Neural cell (in vitro differentiated cells): Measurements from ENCODE around the gene AFMID. TPM values are rescaled to one million over a fixed set of nuclear protein-coding genes. Genes with fewer than 3 reads are reported as not detected.

Source experiments
- H2AFZ ChIP-seq: fragments of 200-600, 300-800 bp; sonication (generic), shearing (Covaris generic); 2 replicates; pipeline ENCODE4 v1.6.0; 2014; ENCODE audit warnings: low read depth, mild to moderate bottlenecking, antibody characterized with exemption, low read length, moderate library complexity
- H3F3A ChIP-seq: fragments of 200-600 bp; shearing (Covaris generic); 2 replicates; pipeline ENCODE4 v1.6.1; 2016; ENCODE audit warnings: mild to moderate bottlenecking, moderate library complexity, mixed read lengths, antibody characterized with exemption, low read length; ENCODE audit not compliant: insufficient read depth, poor library complexity, severe bottlenecking
- H3K27ac ChIP-seq: fragments of 200-600, 300-800 bp; sonication (generic), shearing (Covaris generic); 2 replicates; pipeline ENCODE4 v1.5.1; 2014; ENCODE audit warnings: mild to moderate bottlenecking, low read length, moderate library complexity
- H3K27me3 ChIP-seq: fragments of 300-800, 200-600 bp; sonication (generic), shearing (Covaris generic); 2 replicates; pipeline ENCODE4 v1.6.0; 2014; ENCODE audit warnings: mild to moderate bottlenecking, low read depth, low read length, moderate library complexity; ENCODE audit not compliant: insufficient read depth
- H3K36me3 ChIP-seq: fragments of 300-800, 200-600 bp; sonication (generic), shearing (Covaris generic); 2 replicates; pipeline ENCODE4 v1.5.1; 2014; ENCODE audit warnings: mild to moderate bottlenecking, antibody characterized with exemption, low read length, moderate library complexity; ENCODE audit not compliant: insufficient read depth
- H3K4me2 ChIP-seq: fragments of 300-800, 200-600 bp; sonication (generic), shearing (Covaris generic); 2 replicates; pipeline ENCODE4 v1.6.0; 2014; ENCODE audit warnings: mild to moderate bottlenecking, low read length
- H3K4me3 ChIP-seq: fragments of 300-800, 200-600 bp; sonication (generic), shearing (Covaris generic); 2 replicates; pipeline ENCODE4 v1.5.1; 2014; ENCODE audit warnings: mild to moderate bottlenecking, low read length, moderate library complexity
- H3K79me2 ChIP-seq: fragments of 200-600 bp; shearing (Covaris generic); replicated peaks from 2 replicates; pipeline ENCODE4 v1.6.0; 2014; ENCODE audit warnings: mild to moderate bottlenecking, low read length, moderate library complexity; ENCODE audit not compliant: insufficient read depth
- H3K9ac ChIP-seq: fragments of 300-800, 200-600 bp; sonication (generic), shearing (Covaris generic); 2 replicates; pipeline ENCODE4 v1.6.1; 2016; ENCODE audit warnings: mild to moderate bottlenecking, low read length, mixed read lengths
- H3K9me2 ChIP-seq: fragments of 200-600 bp; shearing (Covaris generic); 2 replicates; pipeline ENCODE4 v1.6.1; 2016; ENCODE audit warnings: mild to moderate bottlenecking, low read length, mixed read lengths; ENCODE audit not compliant: insufficient read depth
- H3K9me3 ChIP-seq: fragments of 200-600, 300-800 bp; sonication (generic), shearing (Covaris generic); 2 replicates; pipeline ENCODE4 v1.6.1; 2016; ENCODE audit warnings: mild to moderate bottlenecking, mixed run types, low read length, moderate library complexity, mixed read lengths
- H4K20me1 ChIP-seq: fragments of 200-600 bp; shearing (Covaris generic); 2 replicates; pipeline ENCODE4 v1.6.1; 2016; ENCODE audit warnings: mild to moderate bottlenecking, mixed run types; ENCODE audit not compliant: insufficient read depth
- EP300 ChIP-seq: fragments of 450-650 bp; conservative IDR thresholded peaks from 2 replicates; pipeline ENCODE4 v1.6.1; 2014; ENCODE audit warnings: antibody characterized with exemption, mild to moderate bottlenecking, moderate library complexity; ENCODE audit not compliant: poor library complexity, severe bottlenecking
- EZH2 ChIP-seq: fragments of 200-600, 300-800 bp; shearing (Covaris generic), sonication (generic); IDR thresholded peaks from 2 replicates; pipeline ENCODE4 v1.6.1; 2014; ENCODE audit warnings: antibody characterized with exemption, low read length, borderline replicate concordance, mild to moderate bottlenecking; ENCODE audit not compliant: insufficient read depth, poor library complexity, severe bottlenecking
- MXI1 ChIP-seq: fragments of 450-650 bp; conservative IDR thresholded peaks from 2 replicates; pipeline ENCODE4 v1.6.1; 2014; ENCODE audit warnings: antibody characterized with exemption, mild to moderate bottlenecking; ENCODE audit not compliant: poor library complexity, severe bottlenecking
- POLR2AphosphoS5 ChIP-seq: IDR thresholded peaks from 2 replicates; pipeline ENCODE4 v1.6.1; 2012
- RAD21 ChIP-seq: fragments of 450-650 bp; conservative IDR thresholded peaks from 2 replicates; pipeline ENCODE4 v1.6.1; 2014; ENCODE audit warnings: antibody characterized with exemption, mild to moderate bottlenecking, moderate library complexity
- SMC3 ChIP-seq: fragments of 450-650 bp; conservative IDR thresholded peaks from 2 replicates; pipeline ENCODE4 v1.6.1; 2014; ENCODE audit warnings: antibody characterized with exemption, mild to moderate bottlenecking, moderate library complexity; ENCODE audit not compliant: poor library complexity
- TAF1 ChIP-seq: IDR thresholded peaks from 2 replicates; pipeline ENCODE4 v1.6.1; 2012; ENCODE audit warnings: low read depth
- polyA plus RNA-seq: library from polyadenylated mRNA; depleted of rRNA; stranded (reverse); fragments of >200 nt; gene quantifications from 2 replicates; pipeline ENCODE4 v1.2.3, GENCODE V29; 2014
- TF ChIP-seq, protein P1 (sequence below): fragments of 450-650 bp; IDR thresholded peaks from 2 replicates; pipeline ENCODE4 v1.5.1; 2014; ENCODE audit warnings: antibody characterized with exemption, mild to moderate bottlenecking, moderate library complexity; ENCODE audit not compliant: poor library complexity, severe bottlenecking
- TF ChIP-seq, protein P2 (sequence below): IDR thresholded peaks from 2 replicates; pipeline ENCODE4 v1.6.1; 2012; ENCODE audit warnings: borderline replicate concordance

AFMID gene
- polyA plus RNA-seq, 1 donor from 2014 or later = 15.8 TPM

DNA sequence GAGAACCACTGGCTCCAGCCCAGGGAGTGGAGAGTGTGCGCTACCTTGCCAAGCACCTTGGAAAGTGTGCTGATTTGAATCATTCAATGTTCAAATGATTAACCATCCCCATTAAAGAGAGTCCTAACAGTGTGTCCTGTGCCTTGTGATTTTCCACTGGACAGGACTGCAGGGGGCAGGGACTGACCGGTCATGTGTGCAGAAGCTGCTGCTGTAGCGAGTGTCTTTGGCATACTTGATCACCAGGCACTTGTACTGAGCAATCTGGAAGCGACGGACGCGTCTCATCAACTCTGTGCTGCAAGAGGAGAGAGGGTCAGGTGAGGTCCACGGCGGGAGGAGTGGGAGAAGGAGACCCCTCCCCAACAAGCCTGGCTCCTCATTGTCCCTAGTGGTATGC, 2.3 kb upstream of the AFMID start:
- TF ChIP-seq EP300 = no peak
- TF ChIP-seq, protein P1, sequence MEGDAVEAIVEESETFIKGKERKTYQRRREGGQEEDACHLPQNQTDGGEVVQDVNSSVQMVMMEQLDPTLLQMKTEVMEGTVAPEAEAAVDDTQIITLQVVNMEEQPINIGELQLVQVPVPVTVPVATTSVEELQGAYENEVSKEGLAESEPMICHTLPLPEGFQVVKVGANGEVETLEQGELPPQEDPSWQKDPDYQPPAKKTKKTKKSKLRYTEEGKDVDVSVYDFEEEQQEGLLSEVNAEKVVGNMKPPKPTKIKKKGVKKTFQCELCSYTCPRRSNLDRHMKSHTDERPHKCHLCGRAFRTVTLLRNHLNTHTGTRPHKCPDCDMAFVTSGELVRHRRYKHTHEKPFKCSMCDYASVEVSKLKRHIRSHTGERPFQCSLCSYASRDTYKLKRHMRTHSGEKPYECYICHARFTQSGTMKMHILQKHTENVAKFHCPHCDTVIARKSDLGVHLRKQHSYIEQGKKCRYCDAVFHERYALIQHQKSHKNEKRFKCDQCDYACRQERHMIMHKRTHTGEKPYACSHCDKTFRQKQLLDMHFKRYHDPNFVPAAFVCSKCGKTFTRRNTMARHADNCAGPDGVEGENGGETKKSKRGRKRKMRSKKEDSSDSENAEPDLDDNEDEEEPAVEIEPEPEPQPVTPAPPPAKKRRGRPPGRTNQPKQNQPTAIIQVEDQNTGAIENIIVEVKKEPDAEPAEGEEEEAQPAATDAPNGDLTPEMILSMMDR = no peak
- TF ChIP-seq, protein P2, sequence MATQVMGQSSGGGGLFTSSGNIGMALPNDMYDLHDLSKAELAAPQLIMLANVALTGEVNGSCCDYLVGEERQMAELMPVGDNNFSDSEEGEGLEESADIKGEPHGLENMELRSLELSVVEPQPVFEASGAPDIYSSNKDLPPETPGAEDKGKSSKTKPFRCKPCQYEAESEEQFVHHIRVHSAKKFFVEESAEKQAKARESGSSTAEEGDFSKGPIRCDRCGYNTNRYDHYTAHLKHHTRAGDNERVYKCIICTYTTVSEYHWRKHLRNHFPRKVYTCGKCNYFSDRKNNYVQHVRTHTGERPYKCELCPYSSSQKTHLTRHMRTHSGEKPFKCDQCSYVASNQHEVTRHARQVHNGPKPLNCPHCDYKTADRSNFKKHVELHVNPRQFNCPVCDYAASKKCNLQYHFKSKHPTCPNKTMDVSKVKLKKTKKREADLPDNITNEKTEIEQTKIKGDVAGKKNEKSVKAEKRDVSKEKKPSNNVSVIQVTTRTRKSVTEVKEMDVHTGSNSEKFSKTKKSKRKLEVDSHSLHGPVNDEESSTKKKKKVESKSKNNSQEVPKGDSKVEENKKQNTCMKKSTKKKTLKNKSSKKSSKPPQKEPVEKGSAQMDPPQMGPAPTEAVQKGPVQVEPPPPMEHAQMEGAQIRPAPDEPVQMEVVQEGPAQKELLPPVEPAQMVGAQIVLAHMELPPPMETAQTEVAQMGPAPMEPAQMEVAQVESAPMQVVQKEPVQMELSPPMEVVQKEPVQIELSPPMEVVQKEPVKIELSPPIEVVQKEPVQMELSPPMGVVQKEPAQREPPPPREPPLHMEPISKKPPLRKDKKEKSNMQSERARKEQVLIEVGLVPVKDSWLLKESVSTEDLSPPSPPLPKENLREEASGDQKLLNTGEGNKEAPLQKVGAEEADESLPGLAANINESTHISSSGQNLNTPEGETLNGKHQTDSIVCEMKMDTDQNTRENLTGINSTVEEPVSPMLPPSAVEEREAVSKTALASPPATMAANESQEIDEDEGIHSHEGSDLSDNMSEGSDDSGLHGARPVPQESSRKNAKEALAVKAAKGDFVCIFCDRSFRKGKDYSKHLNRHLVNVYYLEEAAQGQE = no peak
- no peak for TF ChIP-seq EZH2
- Histone ChIP-seq H3K9me2 (no peaks in the 10 kb centered on the region), H3K4me2 (no peak overlapping the region), H3K79me2 (peaks cover 4% of the 10 kb centered on the region), H4K20me1 (no peaks in the 10 kb centered on the region), H3K4me3 (no peak overlapping the region), H3K9me3 (no peaks in the 10 kb centered on the region), H3K27ac (no peak overlapping the region), H3F3A (no peaks in the 10 kb centered on the region), H2AFZ (no peak overlapping the region), H3K27me3 (no peaks in the 10 kb centered on the region), H3K36me3 (no peaks in the 10 kb centered on the region), H3K9ac (no peak overlapping the region)

DNA sequence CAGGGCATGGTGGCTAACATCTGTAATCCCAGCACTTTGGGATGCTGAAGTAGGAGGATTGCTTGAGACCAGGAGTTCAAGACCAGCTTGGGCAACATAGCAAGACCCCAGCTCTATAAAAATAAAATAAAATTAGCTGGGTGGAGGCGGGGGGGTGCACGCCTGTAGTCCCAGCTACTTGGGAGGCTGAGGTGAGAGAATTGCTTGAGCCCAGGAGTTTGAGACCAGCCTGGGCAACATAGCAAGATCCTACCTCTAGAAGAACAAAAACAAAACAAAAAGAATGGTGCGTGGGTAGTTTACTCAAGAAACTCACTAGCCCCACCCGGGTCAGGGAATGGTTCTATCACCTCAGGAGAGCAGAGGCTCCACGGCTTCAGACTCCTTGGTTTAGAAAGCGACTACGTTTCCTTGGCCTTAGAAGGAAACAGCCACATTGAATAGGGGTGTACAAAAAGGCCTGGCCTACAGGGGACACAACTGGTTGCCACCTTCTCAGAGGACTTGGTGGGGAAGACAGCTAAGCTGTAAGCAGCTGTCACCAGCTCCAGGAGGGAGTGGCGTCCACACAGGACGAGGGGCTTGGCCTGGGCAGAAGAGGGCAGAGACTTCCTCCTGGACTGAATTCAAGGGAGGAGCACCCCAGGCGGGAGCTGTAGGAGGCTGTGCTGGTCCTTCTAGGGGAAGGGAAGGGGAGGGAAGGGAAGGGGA, 1.0 kb upstream of the AFMID start:
- Histone ChIP-seq H3K9me2 (no peaks in the 10 kb centered on the region), H3K4me3 (no peak overlapping the region), H2AFZ (no peak overlapping the region), H3K27ac (no peak overlapping the region), H3K9ac (no peak overlapping the region), H3K79me2 (peaks cover 4% of the 10 kb centered on the region), H3K4me2 (no peak overlapping the region), H3K9me3 (no peaks in the 10 kb centered on the region), H3K27me3 (no peaks in the 10 kb centered on the region), H3F3A (no peaks in the 10 kb centered on the region), H4K20me1 (no peaks in the 10 kb centered on the region), H3K36me3 (no peaks in the 10 kb centered on the region)
- TF ChIP-seq, protein P2 = no peak
- TF ChIP-seq EP300 (no peak), RAD21 (no peak), POLR2AphosphoS5 (no peak), SMC3 (no peak), EZH2 (no peak), MXI1 (no peak), TAF1 (no peak)
- TF ChIP-seq, protein P1 = no peak
